Fibroblast of lung (primary cell): ENCODE measurements around the gene LITAF. TPM values are rescaled to one million over a fixed set of nuclear protein-coding genes. Genes with fewer than 3 reads are reported as not detected.

Experiments used
- DNase-seq, 2 donors: peaks; one replicate each; pipeline versions ENCODE4 v3.0.0 to v3.0.0-alpha.2; 2010; ENCODE audit warnings: low read depth in 2 of 2
- H2AFZ ChIP-seq: 2 replicates; pipeline ENCODE4 v1.5.1; 2012; ENCODE audit warnings: low read length, control low read depth, inconsistent platforms
- H3K27ac ChIP-seq: 2 replicates; pipeline ENCODE4 v1.5.1; 2011; ENCODE audit warnings: low read length, control low read depth; ENCODE audit not compliant: insufficient read depth
- H3K27me3 ChIP-seq: 2 replicates; pipeline ENCODE4 v1.5.1; 2011; ENCODE audit warnings: mild to moderate bottlenecking, low read length; ENCODE audit not compliant: control insufficient read depth, insufficient read depth
- H3K36me3 ChIP-seq: 2 replicates; pipeline ENCODE4 v1.5.1; 2011; ENCODE audit warnings: low read length; ENCODE audit not compliant: control insufficient read depth, insufficient read depth
- H3K4me1 ChIP-seq: 2 replicates; pipeline ENCODE4 v1.5.1; 2011; ENCODE audit warnings: low read length; ENCODE audit not compliant: control insufficient read depth, insufficient read depth; ENCODE audit errors: extremely low read depth
- H3K4me2 ChIP-seq: 2 replicates; pipeline ENCODE4 v1.5.1; 2011; ENCODE audit warnings: low read length, control low read depth; ENCODE audit not compliant: insufficient read depth; ENCODE audit errors: extremely low read depth
- H3K4me3 ChIP-seq, 4 experiments: fragments of 200-600 bp in 1 of 4; sonication (generic) in 1 of 4; replicated peaks in 1 of 4; 2 replicates each; pipeline ENCODE4 v1.5.1; 2011 to 2016; ENCODE audit warnings: low read length in 4 of 4, low read depth in 3 of 4, mild to moderate bottlenecking in 3 of 4, control low read depth in 2 of 4, inconsistent platforms in 1 of 4, mixed read lengths in 1 of 4; ENCODE audit not compliant: insufficient read depth in 1 of 4; ENCODE audit errors: control extremely low read depth in 1 of 4
- H3K79me2 ChIP-seq: 2 replicates; pipeline ENCODE4 v1.5.1; 2012; ENCODE audit warnings: mild to moderate bottlenecking, low read length, inconsistent platforms; ENCODE audit not compliant: control insufficient read depth, insufficient read depth
- H3K9ac ChIP-seq: 2 replicates; pipeline ENCODE4 v1.5.1; 2011; ENCODE audit warnings: mild to moderate bottlenecking, low read length, control low read depth; ENCODE audit not compliant: insufficient read depth
- H3K9me3 ChIP-seq: 2 replicates; pipeline ENCODE4 v1.5.1; 2012; ENCODE audit warnings: low read depth, low read length; ENCODE audit not compliant: control insufficient read depth, insufficient read depth
- H4K20me1 ChIP-seq: 2 replicates; pipeline ENCODE4 v1.5.1; 2011; ENCODE audit warnings: low read length; ENCODE audit not compliant: control insufficient read depth, insufficient read depth; ENCODE audit errors: extremely low read depth
- EZH2 ChIP-seq: IDR thresholded peaks from 2 replicates; pipeline ENCODE4 v1.5.1; 2012; ENCODE audit warnings: low read length, control low read depth, mild to moderate bottlenecking; ENCODE audit errors: missing control alignments
- polyA minus RNA-seq: library from RNA; depleted of rRNA, polyadenylated mRNA; stranded (reverse); fragments of >200 nt; gene quantifications from 2 replicates; pipeline ENCODE4 v1.2.3, GENCODE V29; 2011; ENCODE audit warnings: low replicate concordance
- polyA plus RNA-seq, 2 donors: library from polyadenylated mRNA; depleted of rRNA in 1 of 2; stranded (reverse) in 1 of 2; unstranded in 1 of 2; fragments of >200 nt; gene quantifications; 2 replicates each; pipeline ENCODE4 v1.2.1, GENCODE V29; 2011 to 2012; ENCODE audit warnings: missing spikeins in 1 of 2
- total RNA-seq: library from RNA; depleted of rRNA; stranded (reverse); fragments of >200 nt; gene quantifications from 2 replicates; pipeline ENCODE4 v1.2.1, GENCODE V29; 2014
- TF ChIP-seq, protein P1 (sequence below), 2 donors: IDR thresholded peaks in 1 of 2; conservative IDR thresholded peaks in 1 of 2; 1 replicate in 1 of 2; 2 replicates in 1 of 2; pipeline ENCODE4 v1.5.1; 2011 to 2012; ENCODE audit warnings: low read length in 2 of 2, control low read depth in 1 of 2, inconsistent platforms in 1 of 2, low read depth in 1 of 2, mild to moderate bottlenecking in 1 of 2

The LITAF gene
- total RNA-seq (70.9 and 79.6 TPM in 2 replicates), polyA plus RNA-seq (128 and 162 TPM in 2 replicates), polyA minus RNA-seq (291 and 341 TPM in 2 replicates)
- polyA plus RNA-seq (2012): 108 and 157 TPM in 2 replicates

GRCh38 chr16:11586856-11587642 is at the start of gene LITAF:
TSS of gene LITAF (minus strand) at chr16:11586919. CDS start at chr16:11556730, 30,189 bp downstream.
- TF ChIP-seq EZH2: no peak
- TF ChIP-seq, protein P1, sequence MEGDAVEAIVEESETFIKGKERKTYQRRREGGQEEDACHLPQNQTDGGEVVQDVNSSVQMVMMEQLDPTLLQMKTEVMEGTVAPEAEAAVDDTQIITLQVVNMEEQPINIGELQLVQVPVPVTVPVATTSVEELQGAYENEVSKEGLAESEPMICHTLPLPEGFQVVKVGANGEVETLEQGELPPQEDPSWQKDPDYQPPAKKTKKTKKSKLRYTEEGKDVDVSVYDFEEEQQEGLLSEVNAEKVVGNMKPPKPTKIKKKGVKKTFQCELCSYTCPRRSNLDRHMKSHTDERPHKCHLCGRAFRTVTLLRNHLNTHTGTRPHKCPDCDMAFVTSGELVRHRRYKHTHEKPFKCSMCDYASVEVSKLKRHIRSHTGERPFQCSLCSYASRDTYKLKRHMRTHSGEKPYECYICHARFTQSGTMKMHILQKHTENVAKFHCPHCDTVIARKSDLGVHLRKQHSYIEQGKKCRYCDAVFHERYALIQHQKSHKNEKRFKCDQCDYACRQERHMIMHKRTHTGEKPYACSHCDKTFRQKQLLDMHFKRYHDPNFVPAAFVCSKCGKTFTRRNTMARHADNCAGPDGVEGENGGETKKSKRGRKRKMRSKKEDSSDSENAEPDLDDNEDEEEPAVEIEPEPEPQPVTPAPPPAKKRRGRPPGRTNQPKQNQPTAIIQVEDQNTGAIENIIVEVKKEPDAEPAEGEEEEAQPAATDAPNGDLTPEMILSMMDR (conservative IDR thresholded peaks at IDR 0.05 in 1 of 2, IDR thresholded peaks at IDR 0.05 in 1 of 2; ENCODE audit: low read depth in 1 of 2, low read length in 2 of 2): no peak
- Histone ChIP-seq H3K9ac (peak within 1 kb of the TSS; percentile 85), H3K27ac (peak within 1 kb of the TSS; percentile 80), H4K20me1 (no peaks in the 10 kb centered on the region), H3K4me1 (peaks cover 9% of the 10 kb centered on the region), H3K27me3 (peaks cover 2% of the 10 kb centered on the region), H3K36me3 (peaks cover 2% of the 10 kb centered on the region), H3K79me2 (peaks cover 30% of the 10 kb centered on the region), H3K9me3 (no peaks in the 10 kb centered on the region), H2AFZ (peak within 1 kb of the TSS; percentile 66), H3K4me3 (peak within 1 kb of the TSS; percentile 73 to 87 (median 86)), H3K4me2 (peak within 1 kb of the TSS; percentile 100)
- DNase-seq: peak; percentile 50 to 53

- Histone ChIP-seq H3K27me3 (no peaks in the 10 kb centered on the region), H3K4me2 (no peak overlapping the region), H2AFZ (no peak overlapping the region), H3K27ac (no peak overlapping the region), H3K4me1 (peaks cover 21% of the 10 kb centered on the region), H3K36me3 (no peaks in the 10 kb centered on the region), H4K20me1 (no peaks in the 10 kb centered on the region), H3K9me3 (no peaks in the 10 kb centered on the region), H3K79me2 (no peaks in the 10 kb centered on the region), H3K9ac (no peak overlapping the region), H3K4me3 (no peak overlapping the region)
- TF ChIP-seq, protein P1 (conservative IDR thresholded peaks at IDR 0.05 in 1 of 2, IDR thresholded peaks at IDR 0.05 in 1 of 2; ENCODE audit: low read depth in 1 of 2, low read length in 2 of 2): no peak
- no peak for TF ChIP-seq EZH2
- no peak for DNase-seq
These were observed 49.5 kb upstream of the LITAF start for GRCh38 chr16:11636172-11636721.

- Histone ChIP-seq H3K27me3 (no peaks in the 10 kb centered on the region), H3K4me1 (peaks cover 15% of the 10 kb centered on the region), H3K79me2 (no peaks in the 10 kb centered on the region), H3K4me3 (no peak overlapping the region), H3K36me3 (no peaks in the 10 kb centered on the region), H3K4me2 (no peak overlapping the region), H3K9ac (no peak overlapping the region), H3K9me3 (no peaks in the 10 kb centered on the region), H3K27ac (no peak overlapping the region), H4K20me1 (no peaks in the 10 kb centered on the region), H2AFZ (no peak overlapping the region)
- no peak for DNase-seq
- TF ChIP-seq EZH2: no peak
- TF ChIP-seq, protein P1 (conservative IDR thresholded peaks at IDR 0.05 in 1 of 2, IDR thresholded peaks at IDR 0.05 in 1 of 2; ENCODE audit: low read depth in 1 of 2, low read length in 2 of 2): no peak
These were observed 49.0 kb upstream of the LITAF start for GRCh38 chr16:11635679-11636171.
